Middle frontal gyrus (tissue), 1 donor: ENCODE measurements around the gene PIN1.
A peak's percentile ranks its signal among the peaks of the same experiment; 100 is the strongest.

Experiments
- DNase-seq: peaks from one replicate; pipeline ENCODE4 v3.0.0-alpha.2; 2015; ENCODE audit warnings: low spot score; ENCODE audit errors: extremely low spot score

PIN1 gene

DNA sequence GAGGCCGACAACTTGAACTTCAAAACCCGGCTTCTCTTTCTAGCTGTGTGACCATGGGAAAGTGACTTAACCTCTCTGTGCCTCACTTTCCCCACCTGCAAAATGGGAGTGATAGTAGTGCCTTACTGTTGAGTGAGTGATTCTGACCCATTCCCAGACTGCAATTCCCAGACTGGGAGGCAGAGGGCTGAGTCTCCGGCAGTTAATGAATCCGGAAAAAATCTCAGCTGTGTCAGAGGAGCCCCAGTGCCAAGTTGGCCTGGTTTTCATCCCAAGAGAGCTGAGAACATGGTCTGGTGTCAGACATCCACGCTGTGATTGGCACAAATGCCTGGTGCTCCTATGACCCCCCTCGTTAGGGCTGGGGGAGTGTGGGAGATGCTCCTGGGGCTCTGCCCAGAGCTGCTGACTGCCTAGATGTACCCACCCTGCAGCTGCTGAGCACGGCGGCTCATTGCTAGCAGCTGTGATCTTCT, 50.0 kb downstream of the PIN1 start:
- peak; percentile 47 for DNase-seq

DNA sequence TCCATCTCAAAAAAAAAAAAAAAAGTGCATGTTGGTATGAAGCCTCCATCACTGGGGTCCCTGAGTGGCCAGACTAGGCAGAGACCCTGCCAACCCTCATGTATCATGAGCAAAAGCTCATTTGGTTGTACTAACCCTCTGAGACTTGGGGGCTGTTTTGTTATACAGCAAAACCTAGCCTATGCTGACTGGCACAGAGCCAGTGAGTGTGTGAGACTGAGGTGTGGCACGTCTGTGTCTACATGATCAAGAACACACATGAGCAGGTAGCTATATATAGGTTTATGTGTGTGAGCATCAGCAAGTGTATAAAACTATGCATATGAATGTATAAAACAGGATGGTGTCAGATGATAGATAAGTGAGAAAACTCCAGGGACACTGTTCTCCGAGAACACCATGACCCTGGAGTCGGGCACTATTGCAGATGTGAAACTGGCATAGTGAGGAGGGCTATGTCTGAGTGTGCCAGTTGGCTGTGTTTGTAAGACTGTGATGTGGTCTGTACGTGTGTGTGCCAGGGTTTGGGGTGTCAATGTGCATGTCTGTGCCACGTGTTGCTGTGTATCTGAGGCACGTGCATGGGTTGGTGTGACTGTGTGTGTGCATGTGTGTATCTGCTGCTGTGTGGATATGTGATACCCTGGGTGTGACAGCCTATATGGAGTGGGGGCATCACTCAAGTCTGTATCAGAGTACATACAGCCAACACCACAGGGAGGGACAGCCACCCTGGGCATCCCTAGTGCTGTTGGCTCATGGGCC, 56.7 kb downstream of the PIN1 start:
- DNase-seq: no peak
